Natural killer cell treated with Interleukin-12 subunit alpha and Interleukin-12 subunit beta and Interleukin-15 and Interleukin-18, amount 100 ng/mL, for 72 hours (primary cell): Measurements from ENCODE around the gene POSTN. TPM values are rescaled to one million over a fixed set of nuclear protein-coding genes. Genes with fewer than 3 reads are reported as not detected.
"Not testable (repeated sequence)": the region's sequence is repeated elsewhere in the genome, so short reads cannot be mapped to it uniquely, and the experiment has no call there.

Source experiments
- ATAC-seq, 2 donors: fragments of 150-1000 bp; cut with Tn5 transposase in 1 of 2; sonication (Bioruptor Pico), chemical (Tn5 transposase) in 1 of 2; 2 replicates each; pipeline ENCODE4 v1.10.0; 2021
- DNase-seq: peaks from one replicate; pipeline ENCODE4 v3.0.0; 2022; ENCODE audit warnings: low spot score
- H3K27ac Mint-ChIP-seq, 2 donors: 1 replicate in 1 of 2; 2 replicates in 1 of 2; pipeline ENCODE4 v1.8.0; 2022; ENCODE audit warnings: mixed read lengths in 2 of 2, mild to moderate bottlenecking in 1 of 2, moderate library complexity in 1 of 2
- H3K27me3 Mint-ChIP-seq, 2 donors: 1 replicate in 1 of 2; 2 replicates in 1 of 2; pipeline ENCODE4 v1.8.0; 2022; ENCODE audit warnings: mixed read lengths in 2 of 2
- H3K36me3 Mint-ChIP-seq: one replicate; pipeline ENCODE4 v1.8.0; 2022; ENCODE audit warnings: mixed read lengths
- H3K4me1 Mint-ChIP-seq, 2 donors: 1 replicate in 1 of 2; 2 replicates in 1 of 2; pipeline ENCODE4 v1.8.0; 2022; ENCODE audit warnings: low read depth in 2 of 2, mixed read lengths in 2 of 2, mild to moderate bottlenecking in 1 of 2
- H3K4me3 Mint-ChIP-seq: one replicate; pipeline ENCODE4 v1.8.0; 2022; ENCODE audit warnings: mixed read lengths
- H3K9me3 Mint-ChIP-seq: 2 replicates; pipeline ENCODE4 v1.8.0; 2022; ENCODE audit warnings: mixed read lengths
- total RNA-seq, 2 donors: library from RNA; stranded (reverse); gene quantifications; one replicate each; pipeline ENCODE4 v1.2.3, GENCODE V29; 2022

The POSTN gene
- total RNA-seq, 2 donors from 2014 or later, result not detected

DNA sequence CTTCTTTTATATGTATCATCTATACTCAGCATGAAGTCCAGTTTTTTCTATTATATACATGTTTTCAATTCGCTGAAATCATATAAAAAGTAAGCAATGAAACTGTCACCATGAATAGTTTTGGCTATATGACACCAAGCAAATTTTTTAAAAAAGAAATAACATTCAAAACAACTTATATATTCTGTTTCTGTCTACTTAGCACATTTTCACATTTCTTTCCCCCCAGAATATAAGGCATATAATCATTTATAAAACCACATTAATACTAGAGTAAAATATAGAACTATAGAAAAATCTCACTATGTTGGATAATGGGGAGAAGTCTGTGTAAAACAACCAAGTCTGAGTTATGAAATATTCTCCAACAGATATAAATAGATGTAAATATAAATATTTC is 33.1 kb downstream of the POSTN start:
- H3K4me1 Mint-ChIP-seq, result no peaks in the 10 kb centered on the region
- H3K4me3 Mint-ChIP-seq, result no peak overlapping the region
- no peak overlapping the region for H3K27ac Mint-ChIP-seq

DNA sequence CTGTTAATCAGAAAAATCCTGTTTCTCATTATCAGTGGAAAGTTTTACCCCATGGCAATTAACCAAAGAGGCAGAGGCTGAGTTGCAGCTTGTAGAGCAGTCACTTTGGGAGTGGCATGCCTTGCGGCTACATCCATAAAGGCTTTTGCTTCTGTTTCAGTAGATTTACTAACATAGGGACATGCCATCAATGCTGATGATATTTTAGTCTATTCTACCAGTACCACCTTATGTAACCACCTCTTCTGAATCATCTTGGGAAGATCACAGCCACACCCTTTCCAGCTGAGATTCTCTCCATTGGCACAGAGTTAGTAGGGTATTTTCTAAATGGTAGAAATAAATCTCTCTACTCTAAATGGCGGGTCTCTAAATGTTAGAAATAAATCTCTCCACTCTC is 37.5 kb downstream of the POSTN start:
- Mint-ChIP-seq H3K27ac (no peak overlapping the region), H3K4me1 (no peaks in the 10 kb centered on the region), H3K9me3 (peaks cover 28% of the 10 kb centered on the region), H3K36me3 (peaks cover 11% of the 10 kb centered on the region), H3K27me3 (no peaks in the 10 kb centered on the region), H3K4me3 (no peak overlapping the region)
- DNase-seq (no peak), ATAC-seq (no peak)

More for the DNA sequence above, 33.1 kb downstream of the POSTN start:
- Mint-ChIP-seq H3K36me3 (no peaks in the 10 kb centered on the region), H3K9me3 (peaks cover 8% of the 10 kb centered on the region), H3K27me3 (no peaks in the 10 kb centered on the region)
- DNase-seq, result no peak
- no peak for ATAC-seq

DNA sequence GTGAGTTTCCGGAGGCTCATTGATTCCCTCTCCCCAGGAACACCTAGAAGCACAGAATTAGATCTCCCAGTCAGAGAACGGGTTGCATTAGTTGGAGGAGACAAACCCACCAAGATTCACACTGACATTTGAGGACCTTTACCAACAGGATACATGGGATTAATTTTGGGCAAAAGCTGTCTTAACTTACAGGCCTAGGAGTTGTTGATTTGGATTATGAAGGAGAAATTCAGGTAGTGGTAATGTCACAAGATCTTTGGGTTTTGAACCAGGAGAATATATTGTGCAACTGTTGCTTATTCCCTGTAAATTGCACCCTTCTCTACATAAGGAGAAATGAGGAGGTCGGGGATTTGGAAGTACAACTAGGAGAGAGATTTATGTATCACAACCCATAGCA is 38.0 kb downstream of the POSTN start:
- no peaks in the 10 kb centered on the region for H3K27me3 Mint-ChIP-seq
- H3K9me3 Mint-ChIP-seq, result peaks cover 28% of the 10 kb centered on the region
- DNase-seq (no peak), ATAC-seq (no peak)
- peaks cover 11% of the 10 kb centered on the region for H3K36me3 Mint-ChIP-seq
- H3K4me3 Mint-ChIP-seq, result no peak overlapping the region
- no peaks in the 10 kb centered on the region for H3K4me1 Mint-ChIP-seq
- no peak overlapping the region for H3K27ac Mint-ChIP-seq

DNA sequence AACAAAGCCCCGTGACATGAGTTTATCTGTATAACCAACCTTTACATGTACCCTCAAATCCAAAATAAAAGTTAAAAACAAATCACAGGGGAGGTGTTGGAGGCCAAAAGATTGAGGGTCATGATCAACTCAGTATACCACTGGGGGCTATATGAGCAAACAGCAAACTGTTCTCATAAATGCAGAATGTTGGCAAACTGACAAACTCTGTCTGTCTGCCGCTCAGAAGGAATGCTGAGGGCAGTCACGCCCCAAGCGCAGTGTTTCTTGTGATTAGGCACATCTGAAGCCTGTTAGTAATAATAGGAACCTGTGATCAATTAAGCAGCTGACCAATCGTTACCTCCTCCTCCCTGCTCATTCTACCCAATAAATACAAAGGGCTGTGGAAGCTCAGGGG is 39.8 kb downstream of the POSTN start:
- H3K27me3 Mint-ChIP-seq, H3K27ac Mint-ChIP-seq, ATAC-seq, H3K4me1 Mint-ChIP-seq, DNase-seq, H3K4me3 Mint-ChIP-seq: not testable (repeated sequence)
- peaks cover 11% of the 10 kb centered on the region for H3K36me3 Mint-ChIP-seq
- H3K9me3 Mint-ChIP-seq, result peaks cover 28% of the 10 kb centered on the region

DNA sequence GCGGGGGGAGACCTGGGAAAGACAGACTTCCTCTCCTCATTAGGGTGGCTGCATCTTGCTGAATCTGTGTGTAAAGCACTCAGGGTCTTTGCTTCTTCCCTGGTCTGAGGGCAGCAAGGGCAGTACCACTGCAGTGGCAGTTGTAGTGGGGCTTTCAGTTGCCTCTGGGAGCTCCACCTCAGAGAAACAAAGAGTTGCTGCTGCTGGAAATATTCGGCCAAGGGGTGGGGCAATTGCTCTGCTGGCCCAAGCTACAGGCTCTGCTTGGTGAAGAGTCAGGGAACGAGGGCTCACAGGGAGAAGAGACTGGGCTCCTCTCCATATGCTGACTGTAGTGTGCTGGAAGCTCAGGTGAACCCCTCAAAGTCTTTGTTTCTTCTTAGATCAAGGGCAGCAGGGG is 52.5 kb downstream of the POSTN start:
- no peaks in the 10 kb centered on the region for H3K27me3 Mint-ChIP-seq
- DNase-seq (no peak), ATAC-seq (no peak)
- peaks cover 23% of the 10 kb centered on the region for H3K9me3 Mint-ChIP-seq
- no peaks in the 10 kb centered on the region for H3K4me1 Mint-ChIP-seq
- H3K4me3 Mint-ChIP-seq, result no peak overlapping the region
- H3K36me3 Mint-ChIP-seq, result no peaks in the 10 kb centered on the region
- no peak overlapping the region for H3K27ac Mint-ChIP-seq

DNA sequence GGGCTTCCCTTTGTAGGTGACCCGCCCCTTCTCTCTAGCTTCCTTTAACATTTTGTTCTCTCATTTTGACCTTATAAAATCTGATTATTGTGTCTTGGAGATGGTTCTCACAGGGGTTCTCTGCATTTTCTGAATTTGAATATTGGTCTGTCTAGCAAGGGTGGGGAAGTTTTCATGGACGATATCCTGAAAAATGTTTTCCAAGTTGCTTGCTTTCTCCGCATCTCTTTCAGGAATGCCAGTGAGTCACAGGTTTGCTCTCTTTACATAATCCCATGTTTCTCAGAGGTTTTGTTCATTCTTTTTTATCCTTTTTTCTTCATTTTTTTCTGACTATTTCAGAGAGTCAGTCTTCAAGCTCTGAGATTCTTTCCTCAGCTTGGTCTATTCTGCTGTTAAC is 53.6 kb downstream of the POSTN start:
- no peaks in the 10 kb centered on the region for H3K4me1 Mint-ChIP-seq
- no peaks in the 10 kb centered on the region for H3K27me3 Mint-ChIP-seq
- no peak overlapping the region for H3K4me3 Mint-ChIP-seq
- H3K36me3 Mint-ChIP-seq, result peaks cover 2% of the 10 kb centered on the region
- no peak overlapping the region for H3K27ac Mint-ChIP-seq
- peaks cover 27% of the 10 kb centered on the region for H3K9me3 Mint-ChIP-seq
- no peak for ATAC-seq
- no peak for DNase-seq

DNA sequence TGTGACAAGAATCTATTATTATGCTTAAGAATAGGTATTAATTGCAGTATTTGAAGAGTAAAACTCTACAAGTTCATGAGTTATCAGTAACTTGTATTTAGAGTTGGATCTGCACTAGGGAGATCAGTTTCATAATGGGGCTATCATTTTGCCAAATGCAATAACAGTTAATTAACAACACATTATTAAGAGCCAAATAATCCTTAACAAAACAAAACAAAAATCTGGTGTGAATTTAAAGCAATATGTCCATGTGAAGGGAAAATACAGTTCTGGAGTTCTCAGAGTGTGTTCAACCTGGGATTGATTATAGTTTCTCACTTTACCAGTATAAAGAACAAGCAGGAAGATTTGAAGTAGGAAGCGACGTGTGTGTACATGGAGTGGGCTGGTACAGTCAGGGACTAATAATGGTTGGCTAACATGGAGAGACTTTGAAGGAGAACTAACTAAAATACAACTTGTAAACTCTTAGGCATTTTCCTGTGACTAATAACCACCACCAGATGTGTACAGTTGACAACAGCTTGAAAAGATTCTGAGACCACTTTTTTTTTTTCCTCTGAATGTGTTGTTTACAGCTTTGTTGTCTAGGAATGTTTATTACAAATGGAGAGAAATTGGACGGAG is 58.5 kb downstream of the POSTN start:
- no peak overlapping the region for H3K27ac Mint-ChIP-seq
- H3K36me3 Mint-ChIP-seq, result peaks cover 12% of the 10 kb centered on the region
- H3K4me1 Mint-ChIP-seq, result no peaks in the 10 kb centered on the region
- DNase-seq, result no peak
- H3K27me3 Mint-ChIP-seq, result no peaks in the 10 kb centered on the region
- H3K4me3 Mint-ChIP-seq, result no peak overlapping the region
- peaks cover 34% of the 10 kb centered on the region for H3K9me3 Mint-ChIP-seq
- ATAC-seq, result no peak

DNA sequence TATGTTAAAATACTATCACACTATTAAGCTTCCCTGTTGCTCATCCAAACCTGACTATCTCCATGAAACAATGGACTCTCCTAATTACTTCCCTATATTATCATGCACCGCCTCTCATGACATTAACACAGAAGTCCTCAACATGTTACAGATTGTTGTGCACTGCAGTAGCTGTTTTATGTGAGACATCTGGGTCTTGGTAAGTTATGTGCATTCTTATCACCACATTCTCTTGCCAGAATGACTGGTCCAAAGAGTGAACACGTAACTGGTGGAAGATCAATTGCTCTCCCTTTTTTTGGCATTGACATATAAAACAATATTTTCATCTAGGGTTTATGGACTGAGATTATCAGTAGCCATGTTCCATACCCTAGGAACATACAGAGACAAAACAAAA is 59.4 kb downstream of the POSTN start:
- no peak overlapping the region for H3K4me3 Mint-ChIP-seq
- peaks cover 12% of the 10 kb centered on the region for H3K36me3 Mint-ChIP-seq
- ATAC-seq (no peak), DNase-seq (no peak)
- no peaks in the 10 kb centered on the region for H3K27me3 Mint-ChIP-seq
- H3K4me1 Mint-ChIP-seq, result no peaks in the 10 kb centered on the region
- H3K9me3 Mint-ChIP-seq, result peaks cover 33% of the 10 kb centered on the region
- H3K27ac Mint-ChIP-seq, result no peak overlapping the region

DNA sequence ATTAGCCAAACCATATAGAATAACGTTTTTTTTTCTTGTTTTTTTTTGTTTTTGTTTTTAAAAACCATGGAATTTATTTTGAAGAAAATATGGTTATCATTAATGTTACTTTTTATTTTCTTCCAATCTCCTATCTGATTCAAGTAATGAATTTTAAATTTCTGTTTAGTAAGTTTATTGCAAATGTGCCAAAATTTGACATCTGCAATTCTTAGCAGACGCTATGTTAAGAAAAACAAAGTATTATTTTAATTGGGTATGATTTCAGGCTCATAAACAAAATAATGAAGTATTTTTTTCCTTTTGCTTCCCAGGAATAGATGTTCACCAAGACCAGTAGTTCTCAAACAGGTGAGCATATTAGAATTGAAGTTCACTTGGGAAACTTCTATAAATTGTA is 63.1 kb downstream of the POSTN start:
- no peak for DNase-seq
- peaks cover 17% of the 10 kb centered on the region for H3K36me3 Mint-ChIP-seq
- H3K9me3 Mint-ChIP-seq, result peaks cover 25% of the 10 kb centered on the region
- no peak overlapping the region for H3K27ac Mint-ChIP-seq
- no peak overlapping the region for H3K4me3 Mint-ChIP-seq
- no peak for ATAC-seq
- H3K4me1 Mint-ChIP-seq, result no peaks in the 10 kb centered on the region
- H3K27me3 Mint-ChIP-seq, result no peaks in the 10 kb centered on the region

DNA sequence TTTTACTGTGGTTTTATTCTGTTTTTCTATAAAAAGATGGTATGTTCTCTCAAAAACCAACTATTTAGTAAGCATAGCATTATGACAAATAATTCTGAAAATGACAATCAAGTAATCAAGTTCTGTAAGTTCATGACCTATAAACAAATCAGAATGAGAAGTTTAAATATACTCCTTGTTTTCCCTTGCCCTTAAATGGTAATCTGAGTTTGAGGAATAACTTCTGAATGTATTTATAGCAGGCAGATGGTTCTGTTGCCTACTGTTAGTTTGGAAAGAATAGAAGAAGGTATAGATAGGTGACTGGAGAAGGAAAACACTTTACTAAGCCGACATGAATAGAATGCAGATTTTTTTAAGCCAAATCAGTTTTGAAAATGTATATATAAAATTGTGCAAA is 63.9 kb downstream of the POSTN start:
- Mint-ChIP-seq H3K4me3 (no peak overlapping the region), H3K9me3 (peaks cover 19% of the 10 kb centered on the region), H3K27ac (no peak overlapping the region), H3K36me3 (peaks cover 13% of the 10 kb centered on the region), H3K4me1 (no peaks in the 10 kb centered on the region), H3K27me3 (no peaks in the 10 kb centered on the region)
- DNase-seq (no peak), ATAC-seq (no peak)

DNA sequence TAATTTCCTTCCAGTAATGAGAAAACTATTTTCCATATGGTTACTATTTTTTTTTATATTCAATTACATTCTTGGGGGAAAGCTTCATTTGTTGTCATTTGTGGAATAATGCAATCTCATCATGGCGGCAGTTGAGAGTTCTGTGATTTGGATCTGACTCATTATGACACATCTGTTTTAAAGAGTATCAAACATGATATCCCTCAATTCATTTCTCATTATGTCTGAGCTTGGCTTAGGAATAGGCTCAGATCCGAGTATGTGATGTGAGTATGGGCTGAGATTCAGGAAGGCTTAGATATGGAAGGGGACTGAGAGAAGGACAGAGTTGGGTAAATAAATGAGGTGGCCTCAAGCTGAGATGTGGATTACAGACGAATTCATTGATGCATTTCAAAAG is 64.4 kb downstream of the POSTN start:
- no peak overlapping the region for H3K4me3 Mint-ChIP-seq
- H3K36me3 Mint-ChIP-seq, result peaks cover 13% of the 10 kb centered on the region
- no peak for ATAC-seq
- no peak overlapping the region for H3K27ac Mint-ChIP-seq
- no peaks in the 10 kb centered on the region for H3K27me3 Mint-ChIP-seq
- peaks cover 21% of the 10 kb centered on the region for H3K9me3 Mint-ChIP-seq
- DNase-seq, result no peak
- H3K4me1 Mint-ChIP-seq, result no peaks in the 10 kb centered on the region

DNA sequence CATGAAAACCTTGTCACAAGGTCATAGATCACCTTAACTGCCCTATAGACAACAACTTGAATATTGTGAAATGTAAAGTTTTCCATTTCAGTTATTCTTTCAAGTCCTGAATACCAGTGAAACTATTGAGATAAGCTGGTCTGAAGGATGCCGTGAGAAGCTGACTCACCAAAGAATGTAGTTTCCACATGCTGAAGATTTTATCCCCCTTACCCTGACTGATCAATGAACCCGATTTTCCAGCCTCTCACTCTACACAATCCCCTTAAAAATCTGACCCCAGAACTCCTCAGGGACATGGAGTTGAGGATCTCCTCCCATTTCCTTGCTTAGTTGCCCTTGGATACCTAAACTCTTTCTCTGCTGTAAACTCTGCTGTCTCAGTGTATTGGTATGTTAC is 67.5 kb downstream of the POSTN start:
- Mint-ChIP-seq H3K27me3 (no peaks in the 10 kb centered on the region), H3K4me3 (no peak overlapping the region), H3K9me3 (peaks cover 16% of the 10 kb centered on the region), H3K27ac (no peak overlapping the region), H3K4me1 (no peaks in the 10 kb centered on the region), H3K36me3 (peaks cover 11% of the 10 kb centered on the region)
- no peak for ATAC-seq
- no peak for DNase-seq

DNA sequence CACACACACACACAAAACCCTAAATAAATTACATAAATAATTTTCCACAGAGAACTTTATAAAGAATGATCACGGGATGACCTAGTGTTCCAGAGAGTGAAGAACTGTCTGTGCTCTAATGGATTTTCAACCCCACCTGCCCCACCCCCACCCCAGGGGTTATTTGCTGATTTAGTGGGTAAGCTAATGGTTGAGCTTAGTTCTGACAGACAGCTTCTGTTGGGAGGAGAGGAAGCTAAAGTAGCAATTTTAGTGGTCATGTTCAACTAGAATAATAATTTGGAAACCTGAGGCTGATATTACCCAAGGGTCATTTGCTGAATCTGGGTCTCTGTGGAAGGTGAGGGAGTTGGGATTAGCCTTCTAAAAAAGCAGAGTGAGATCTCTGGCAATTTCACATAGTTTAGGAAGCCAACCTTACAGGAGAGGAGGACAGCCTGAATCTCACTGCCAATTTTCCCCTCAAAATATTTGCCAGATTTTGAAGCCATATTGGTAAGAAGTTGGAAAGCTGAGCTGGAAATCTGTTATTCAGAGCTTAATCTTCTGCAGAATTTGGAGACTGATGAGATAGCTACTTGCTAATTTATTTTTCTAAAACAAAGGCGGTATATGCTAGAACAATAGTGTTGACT is 68.7 kb downstream of the POSTN start:
- ATAC-seq, result no peak
- Mint-ChIP-seq H3K4me3 (no peak overlapping the region), H3K27ac (no peak overlapping the region)

DNA sequence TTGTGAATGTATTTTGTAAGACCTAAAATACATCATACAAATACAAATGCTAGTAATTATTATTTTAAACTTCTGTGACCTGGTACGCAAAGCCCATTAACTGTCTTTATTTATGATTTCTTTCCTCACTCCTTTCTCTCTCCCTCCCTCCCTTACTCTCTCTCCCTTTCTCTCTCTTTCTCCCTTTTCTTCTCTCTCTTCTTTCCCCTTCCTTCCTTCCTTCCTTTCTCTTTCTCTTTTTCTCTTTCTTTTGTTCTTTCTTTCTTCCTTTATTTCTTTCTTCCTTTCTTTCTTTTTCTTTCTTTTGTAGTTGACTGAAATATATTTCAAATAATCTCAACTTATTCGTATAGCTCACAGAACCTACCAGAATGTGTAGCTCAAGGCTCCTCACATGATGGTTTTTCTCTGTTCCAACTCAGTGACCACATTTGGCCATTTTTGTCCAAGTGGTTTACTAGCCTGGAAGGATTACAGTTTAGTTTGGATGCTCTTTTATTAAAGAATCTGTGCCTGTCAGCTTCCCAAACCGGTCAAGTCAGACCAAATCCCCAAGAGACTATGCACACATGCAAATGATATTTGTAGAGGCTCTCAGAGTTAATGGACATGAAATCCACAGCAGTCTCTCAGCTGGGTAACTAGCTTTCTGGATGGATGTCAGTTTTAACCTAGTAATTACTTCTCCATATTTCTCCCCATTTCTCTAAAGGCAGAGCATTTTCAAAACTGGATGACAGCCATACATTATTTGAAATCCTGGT is 71.7 kb downstream of the POSTN start:
- H3K27me3 Mint-ChIP-seq, result no peaks in the 10 kb centered on the region
- no peak for DNase-seq
- H3K4me3 Mint-ChIP-seq, result no peak overlapping the region
- no peaks in the 10 kb centered on the region for H3K4me1 Mint-ChIP-seq
- no peak overlapping the region for H3K27ac Mint-ChIP-seq
- no peak for ATAC-seq
- peaks cover 14% of the 10 kb centered on the region for H3K9me3 Mint-ChIP-seq
- peaks cover 5% of the 10 kb centered on the region for H3K36me3 Mint-ChIP-seq

More for the DNA sequence above, 68.7 kb downstream of the POSTN start:
- H3K9me3 Mint-ChIP-seq, result peaks cover 13% of the 10 kb centered on the region
- no peaks in the 10 kb centered on the region for H3K4me1 Mint-ChIP-seq
- peaks cover 5% of the 10 kb centered on the region for H3K36me3 Mint-ChIP-seq
- H3K27me3 Mint-ChIP-seq, result no peaks in the 10 kb centered on the region
- no peak for DNase-seq
